Right lobe of liver (tissue), 6 donors: ENCODE measurements around the gene CDH16. TPM values are rescaled to one million over a fixed set of nuclear protein-coding genes. Genes with fewer than 3 reads are reported as not detected.
"Not testable (repeated sequence)": the region's sequence is repeated elsewhere in the genome, so short reads cannot be mapped to it uniquely, and the experiment has no call there.

ENCODE experiments used
- ATAC-seq, 4 donors: fragments of 200-7000 bp; cut with Tn5 transposase; one replicate each; pipeline ENCODE4 v1.9.1; 2020; ENCODE audit warnings: mild to moderate bottlenecking in 4 of 4, moderate library complexity in 4 of 4
- DNase-seq, 3 donors: peaks; one replicate each; pipeline ENCODE4 v3.0.0-alpha.2; 2020
- H3K27ac ChIP-seq, 3 donors: fragments of 200-600 bp; one replicate each; pipeline ENCODE4 v1.8.0; 2022
- H3K27me3 ChIP-seq, 2 donors: fragments of 200-600 bp; one replicate each; pipeline ENCODE4 v1.8.0; 2022
- H3K36me3 ChIP-seq, 4 donors: fragments of 200-600 bp; sonication (generic) in 1 of 4; one replicate each; pipeline versions ENCODE4 v1.5.1 to v1.8.0; 2017 to 2022; ENCODE audit warnings: control low read depth in 1 of 4
- H3K4me1 ChIP-seq, 4 donors: fragments of 200-600 bp; sonication (generic) in 1 of 4; one replicate each; pipeline versions ENCODE4 v1.5.1 to v1.8.0; 2017 to 2022; ENCODE audit warnings: control low read depth in 1 of 4
- H3K4me3 ChIP-seq, 3 donors: fragments of 200-600 bp; one replicate each; pipeline ENCODE4 v1.8.0; 2022
- H3K9me3 ChIP-seq, 4 donors: fragments of 200-600 bp; sonication (generic) in 1 of 4; one replicate each; pipeline versions ENCODE4 v1.5.1 to v1.8.0; 2017 to 2022; ENCODE audit warnings: control low read depth in 1 of 4
- CTCF ChIP-seq, 4 donors: fragments of 200-600 bp in 3 of 4; fragments of 450-650 bp in 1 of 4; IDR thresholded peaks; one replicate each; pipeline versions ENCODE4 v1.5.1 to v1.8.0; 2016 to 2022; ENCODE audit warnings: antibody characterized with exemption in 4 of 4, mild to moderate bottlenecking in 2 of 4
- POLR2A ChIP-seq: fragments of 450-650 bp; IDR thresholded peaks from one replicate; pipeline ENCODE4 v1.6.1; 2017; ENCODE audit warnings: antibody characterized with exemption, mild to moderate bottlenecking
- WGBS: methylation state at CpG from one replicate; pipeline ENCODE4 v1.1.6; 2018; ENCODE audit warnings: low coverage, low lambda C conversion rate; ENCODE audit not compliant: insufficient coverage; ENCODE audit errors: missing lambda C conversion rate; 5-methylcytosine and 5-hydroxymethylcytosine counted together
- intact Hi-C, 2 donors: fragments of 100-400 bp; cut with DNase I; formaldehyde crosslinking; loops; one replicate each; pipeline versions ENCODE4 v1.11.2 to v1.14.1; 2022
- total RNA-seq, 6 experiments: library from RNA; depleted of rRNA in 2 of 6; stranded (reverse); fragments of >200 nt in 2 of 6; fragmentation: NEBNext Ultra II Directional in 3 of 6; extraction: Animal tissue kit (Norgen Biotek cat#: 25700) in 3 of 6; gene quantifications; one replicate each; pipeline versions ENCODE4 v1.1.0 to v1.2.4, GENCODE V29; 2016 to 2023
- donor health status: DM: no; HTN: yes; CAD: no.
- donor health status: DM: no; HTN: no; CAD: no.
- donor health status: DM: no; HTN: no; CAD: no.
- donor health status: DM: no; HTN: yes; CAD: no.
- donor health status: DM: no; HTN: yes; CAD: no.

CDH16 gene
- total RNA-seq, 6 experiments from 2014 or later, result 0.07 to 0.47 (median 0.22) TPM; not detected in 2

GRCh38 chr16:66871840-66872239 is 46.8 kb downstream of the CDH16 start:
- Histone ChIP-seq H3K4me1 (peaks cover 0 to 9% (median 0%) of the 10 kb centered on the region in 4 donors), H3K4me3 (no peak overlapping the region), H3K9me3 (no peaks in the 10 kb centered on the region), H3K27ac (no peak overlapping the region), H3K27me3 (no peaks in the 10 kb centered on the region), H3K36me3 (no peaks in the 10 kb centered on the region)
- ATAC-seq, result no peak
- peak in 1 of 3 donors; percentile 16 for DNase-seq
- TF ChIP-seq CTCF (IDR thresholded peaks at IDR 0.05) (no peak), POLR2A (no peak)
- WGBS, result 93% methylated on average over 2 of the region's 3 CpGs
- intact Hi-C loops, result loop anchor here in 1 of 2 donors (10.0 kb wide), 1 partner anchor 467 kb away; no protein-coding TSS in a partner anchor

GRCh38 chr16:66871363-66871762 is 47.3 kb downstream of the CDH16 start:
- intact Hi-C loops, result loop anchor here in 1 of 2 donors (10.0 kb wide), 1 partner anchor 467 kb away; no protein-coding TSS in a partner anchor
- not testable (repeated sequence) for H3K9me3 ChIP-seq, ATAC-seq, DNase-seq, H3K4me3 ChIP-seq, H3K36me3 ChIP-seq, H3K4me1 ChIP-seq, H3K27me3 ChIP-seq, H3K27ac ChIP-seq
- WGBS, result 57% methylated on average over 1 of the region's 2 CpGs

- TF ChIP-seq POLR2A, result no peak
- TF ChIP-seq CTCF (IDR thresholded peaks at IDR 0.05), result no peak
- H3K36me3 ChIP-seq, result no peaks in the 10 kb centered on the region
- 83% methylated on average over 1 of the region's 1 CpG for WGBS
Measured at GRCh38 chr16:66869424-66869823, 49.3 kb downstream of the CDH16 start.

GRCh38 chr16:66863707-66864106 is 55.0 kb downstream of the CDH16 start:
- no peaks in the 10 kb centered on the region for H3K27me3 ChIP-seq
- no peak overlapping the region for H3K4me3 ChIP-seq
- no peak for DNase-seq
- H3K9me3 ChIP-seq, result no peaks in the 10 kb centered on the region
- TF ChIP-seq CTCF (IDR thresholded peaks at IDR 0.05) (no peak), POLR2A (no peak)
- intact Hi-C loops, result loop anchor here in 1 of 2 donors (10.0 kb wide), 2 partner anchors 139 to 459 kb away; no protein-coding TSS in a partner anchor
- no peaks in the 10 kb centered on the region for H3K4me1 ChIP-seq
- H3K36me3 ChIP-seq, result no peaks in the 10 kb centered on the region
- no peak overlapping the region for H3K27ac ChIP-seq
- no peak for ATAC-seq

More at GRCh38 chr16:66869424-66869823, 49.3 kb downstream of the CDH16 start:
- H3K4me3 ChIP-seq, result no peak overlapping the region
- DNase-seq (peak in 1 of 3 donors; percentile 11), ATAC-seq (no peak)
- no peak overlapping the region for H3K27ac ChIP-seq
- no peaks in the 10 kb centered on the region for H3K9me3 ChIP-seq
- intact Hi-C loops, result loop anchor here in 1 of 2 donors (10.0 kb wide), 2 partner anchors 145 to 465 kb away; no protein-coding TSS in a partner anchor
- H3K4me1 ChIP-seq, result peaks cover 0 to 9% (median 0%) of the 10 kb centered on the region in 4 donors
- H3K27me3 ChIP-seq, result no peaks in the 10 kb centered on the region

GRCh38 chr16:66862023-66862520 is 56.6 kb downstream of the CDH16 start:
- 36% methylated on average over 2 of the region's 8 CpGs for WGBS
- no peaks in the 10 kb centered on the region for H3K4me1 ChIP-seq
- no peak overlapping the region for H3K27ac ChIP-seq
- TF ChIP-seq POLR2A, result no peak
- no peak for TF ChIP-seq CTCF (IDR thresholded peaks at IDR 0.05)
- H3K36me3 ChIP-seq, result no peaks in the 10 kb centered on the region
- peak in 1 of 3 donors; percentile 20 for DNase-seq
- intact Hi-C loops, result loop anchor here in 1 of 2 donors (10.0 kb wide), 2 partner anchors 137 to 457 kb away; no protein-coding TSS in a partner anchor
- H3K27me3 ChIP-seq, result no peaks in the 10 kb centered on the region
- H3K9me3 ChIP-seq, result no peaks in the 10 kb centered on the region
- peak in 1 of 4 donors; percentile 10 for ATAC-seq
- no peak overlapping the region for H3K4me3 ChIP-seq
